GM23248 (cell line): ENCODE measurements around the gene KCNS1.

Source experiments
- EZH2 ChIP-seq: fragments of 200-600 bp; sonication (generic); IDR thresholded peaks from 2 replicates; pipeline ENCODE4 v1.6.1; 2018; ENCODE audit warnings: antibody characterized with exemption, mild to moderate bottlenecking; ENCODE audit not compliant: insufficient read depth, poor library complexity, severe bottlenecking
- EZH2phosphoT487 ChIP-seq: fragments of 200-600 bp; sonication (generic); IDR thresholded peaks from 2 replicates; pipeline ENCODE4 v1.6.1; 2018; ENCODE audit warnings: antibody characterized with exemption, moderate library complexity, mild to moderate bottlenecking, low read depth; ENCODE audit not compliant: insufficient read depth

DNA sequence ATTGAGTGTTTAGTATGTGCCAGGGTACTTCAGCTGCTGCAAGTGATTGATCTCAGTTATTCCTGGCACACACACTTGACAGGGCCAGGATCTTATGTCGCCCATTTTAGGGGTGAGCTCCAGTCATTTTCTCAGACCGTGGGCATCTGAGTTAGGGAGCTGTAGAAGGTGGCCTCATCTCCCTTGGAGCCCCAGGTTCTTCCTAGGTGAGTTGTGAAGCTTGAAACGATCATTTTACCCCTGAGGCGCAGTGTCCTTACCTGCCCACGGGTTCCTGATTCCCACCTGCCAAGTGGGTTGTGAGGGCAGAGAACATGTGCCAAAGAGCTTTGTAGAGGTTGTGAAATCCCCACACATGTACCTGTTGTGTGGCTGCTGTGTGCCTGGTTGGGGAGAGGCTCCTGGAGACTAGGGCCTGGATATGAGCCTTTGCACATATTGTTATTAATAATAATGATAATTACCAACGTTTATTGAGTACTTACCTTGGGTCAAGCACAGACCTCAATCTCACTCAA, 465 bp upstream of the KCNS1 start:
- no peak for TF ChIP-seq EZH2
- no peak for TF ChIP-seq EZH2phosphoT487
